ENCODE data around the gene DNAAF8. TPM values are rescaled to one million over a fixed set of nuclear protein-coding genes. Genes with fewer than 3 reads are reported as not detected.

DNAAF8 gene
- polyA plus RNA-seq, 3 donors, result 0.04 to 0.36 TPM; not detected in 1

DNA sequence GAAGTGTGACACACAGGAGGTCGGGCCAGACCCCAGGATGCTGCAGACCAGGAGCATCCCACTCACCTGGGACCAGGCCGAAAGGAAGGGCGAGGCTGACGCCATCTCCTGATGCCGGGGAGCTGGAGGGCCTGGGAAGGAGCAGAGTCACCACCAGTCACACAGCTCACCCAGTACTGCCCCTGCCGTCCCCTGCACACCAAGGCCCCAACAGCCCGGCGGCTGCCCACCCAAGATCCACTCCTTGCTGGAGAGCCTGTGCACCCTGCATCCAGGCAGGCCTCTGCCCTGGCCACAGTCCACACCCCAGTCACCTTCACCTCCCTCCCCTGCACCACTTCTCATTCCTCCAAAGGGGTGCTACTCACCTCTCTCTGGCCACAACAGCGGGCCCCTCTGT is 27.9 kb downstream of the DNAAF8 start:
- Histone ChIP-seq H3K36me3 (replicated peaks in 1 of 2; ENCODE audit: control insufficient read depth in 1 of 2, insufficient read depth in 2 of 2, low read length in 2 of 2) (peaks cover 46 to 65% of the 10 kb centered on the region in 2 donors), H3K4me2 (replicated peaks; ENCODE audit: extremely low read depth, low read length, poor library complexity, severe bottlenecking) (no peak overlapping the region), H3K9me3 (replicated peaks in 1 of 2; ENCODE audit: control insufficient read depth in 1 of 2, insufficient read depth in 1 of 2, low read length in 2 of 2) (no peaks in the 10 kb centered on the region), H4K20me1 (ENCODE audit: insufficient read depth, low read length) (no peaks in the 10 kb centered on the region), H3K27ac (ENCODE audit: low read depth in 1 of 2, low read length in 2 of 2) (no peak overlapping the region), H3K4me1 (ENCODE audit: control insufficient read depth in 1 of 2, insufficient read depth in 2 of 2, low read length in 2 of 2) (peaks cover 10 to 19% of the 10 kb centered on the region in 2 donors), H3K9ac (ENCODE audit: insufficient read depth, low read length, poor library complexity, severe bottlenecking) (no peak overlapping the region), H3K27me3 (ENCODE audit: control insufficient read depth in 2 of 2, insufficient read depth in 2 of 2, low read length in 2 of 2) (no peaks in the 10 kb centered on the region), H3K4me3 (replicated peaks in 1 of 3; ENCODE audit: low read depth in 2 of 3, low read length in 3 of 3) (no peak overlapping the region), H3K79me2 (ENCODE audit: insufficient read depth, low read length) (peaks cover 16% of the 10 kb centered on the region), H2AFZ (ENCODE audit: insufficient read depth, low read depth, low read length, poor library complexity, severe bottlenecking) (no peak overlapping the region)
- no peak for DNase-seq
- peak overlapping the region in 1 of 7 donors; percentile 26 for H3K27ac Mint-ChIP-seq
- WGBS (ENCODE audit: insufficient coverage), result 97% methylated on average over 7 of the region's 9 CpGs
- intact Hi-C loops (cut with micrococcal nuclease), result no loop called here
- no peaks in the 10 kb centered on the region for H3K9me3 Mint-ChIP-seq
- peaks cover 53 to 80% of the 10 kb centered on the region in 2 donors for H3K36me3 Mint-ChIP-seq
- peaks cover 0 to 1% (median 1%) of the 10 kb centered on the region in 3 donors for H3K27me3 Mint-ChIP-seq (ENCODE audit: low read depth in 3 of 3)
- peaks cover 17% of the 10 kb centered on the region for H3K4me1 Mint-ChIP-seq
- TF ChIP-seq, protein P1, sequence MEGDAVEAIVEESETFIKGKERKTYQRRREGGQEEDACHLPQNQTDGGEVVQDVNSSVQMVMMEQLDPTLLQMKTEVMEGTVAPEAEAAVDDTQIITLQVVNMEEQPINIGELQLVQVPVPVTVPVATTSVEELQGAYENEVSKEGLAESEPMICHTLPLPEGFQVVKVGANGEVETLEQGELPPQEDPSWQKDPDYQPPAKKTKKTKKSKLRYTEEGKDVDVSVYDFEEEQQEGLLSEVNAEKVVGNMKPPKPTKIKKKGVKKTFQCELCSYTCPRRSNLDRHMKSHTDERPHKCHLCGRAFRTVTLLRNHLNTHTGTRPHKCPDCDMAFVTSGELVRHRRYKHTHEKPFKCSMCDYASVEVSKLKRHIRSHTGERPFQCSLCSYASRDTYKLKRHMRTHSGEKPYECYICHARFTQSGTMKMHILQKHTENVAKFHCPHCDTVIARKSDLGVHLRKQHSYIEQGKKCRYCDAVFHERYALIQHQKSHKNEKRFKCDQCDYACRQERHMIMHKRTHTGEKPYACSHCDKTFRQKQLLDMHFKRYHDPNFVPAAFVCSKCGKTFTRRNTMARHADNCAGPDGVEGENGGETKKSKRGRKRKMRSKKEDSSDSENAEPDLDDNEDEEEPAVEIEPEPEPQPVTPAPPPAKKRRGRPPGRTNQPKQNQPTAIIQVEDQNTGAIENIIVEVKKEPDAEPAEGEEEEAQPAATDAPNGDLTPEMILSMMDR (IDR thresholded peaks at IDR 0.05), result no peak
- no peak overlapping the region for H3K4me3 Mint-ChIP-seq

DNA sequence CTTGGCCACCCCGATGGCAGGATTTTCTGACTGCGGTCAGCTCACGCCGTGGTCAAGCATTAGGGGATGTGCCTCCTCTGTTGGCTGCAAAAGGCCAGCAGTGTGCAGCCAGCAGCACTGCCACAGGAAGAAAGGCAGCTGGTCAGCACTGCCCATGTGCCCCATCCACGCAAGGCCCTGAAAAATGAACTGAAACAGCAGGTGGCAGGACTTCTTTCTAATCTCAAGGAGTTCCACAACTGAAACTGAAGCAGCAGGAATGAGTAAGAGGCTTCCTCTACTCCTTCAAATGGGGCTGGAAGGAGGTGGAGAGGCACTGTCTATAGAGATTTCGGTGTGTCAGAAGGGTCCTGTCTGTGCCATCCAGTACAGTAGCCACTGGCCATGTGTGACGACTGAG is 29.5 kb downstream of the DNAAF8 start:
- Histone ChIP-seq H4K20me1 (ENCODE audit: insufficient read depth, low read length) (no peaks in the 10 kb centered on the region), H2AFZ (ENCODE audit: insufficient read depth, low read depth, low read length, poor library complexity, severe bottlenecking) (no peak overlapping the region), H3K4me2 (replicated peaks; ENCODE audit: extremely low read depth, low read length, poor library complexity, severe bottlenecking) (no peak overlapping the region), H3K27me3 (ENCODE audit: control insufficient read depth in 2 of 2, insufficient read depth in 2 of 2, low read length in 2 of 2) (no peaks in the 10 kb centered on the region), H3K36me3 (replicated peaks in 1 of 2; ENCODE audit: control insufficient read depth in 1 of 2, insufficient read depth in 2 of 2, low read length in 2 of 2) (peaks cover 38 to 51% of the 10 kb centered on the region in 2 donors), H3K4me3 (replicated peaks in 1 of 3; ENCODE audit: low read depth in 2 of 3, low read length in 3 of 3) (no peak overlapping the region), H3K79me2 (ENCODE audit: insufficient read depth, low read length) (peaks cover 16% of the 10 kb centered on the region), H3K27ac (ENCODE audit: low read depth in 1 of 2, low read length in 2 of 2) (no peak overlapping the region), H3K4me1 (ENCODE audit: control insufficient read depth in 1 of 2, insufficient read depth in 2 of 2, low read length in 2 of 2) (peaks cover 20 to 32% of the 10 kb centered on the region in 2 donors), H3K9ac (ENCODE audit: insufficient read depth, low read length, poor library complexity, severe bottlenecking) (no peak overlapping the region), H3K9me3 (replicated peaks in 1 of 2; ENCODE audit: control insufficient read depth in 1 of 2, insufficient read depth in 1 of 2, low read length in 2 of 2) (no peaks in the 10 kb centered on the region)
- intact Hi-C loops (cut with micrococcal nuclease), result no loop called here
- Mint-ChIP-seq H3K36me3 (peaks cover 42 to 64% of the 10 kb centered on the region in 2 donors), H3K4me1 (peaks cover 30% of the 10 kb centered on the region), H3K4me3 (no peak overlapping the region), H3K27ac (peak overlapping the region in 1 of 7 donors; percentile 9), H3K9me3 (no peaks in the 10 kb centered on the region), H3K27me3 (ENCODE audit: low read depth in 3 of 3) (peaks cover 0 to 1% (median 1%) of the 10 kb centered on the region in 3 donors)
- DNase-seq, result no peak
- TF ChIP-seq, protein P1 (IDR thresholded peaks at IDR 0.05), result no peak
- 93% methylated on average over 5 of the region's 7 CpGs for WGBS (ENCODE audit: insufficient coverage)
